ENCODE measurements around the gene BAG1.

The BAG1 gene

DNA sequence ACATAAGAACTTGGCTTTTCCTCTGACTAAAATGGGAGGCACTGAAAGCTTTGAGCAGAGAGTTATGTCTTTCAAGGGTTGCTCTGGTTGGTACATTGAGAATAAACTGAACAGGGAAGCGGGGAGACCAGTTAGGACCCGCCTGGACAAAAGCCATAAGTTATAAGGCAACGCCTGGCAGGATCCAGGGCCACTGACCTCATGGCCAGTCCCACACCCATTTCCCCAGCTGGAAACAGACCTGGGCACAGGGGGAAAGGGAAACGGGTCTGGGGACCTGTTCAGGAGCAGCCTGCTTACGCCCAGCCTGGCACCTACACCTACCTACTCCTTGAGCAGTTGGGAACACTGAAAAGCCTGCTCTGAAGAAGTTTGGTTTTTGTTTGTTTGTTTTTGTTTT lies 23.2 kb downstream of the BAG1 start:
- DNase-seq = no peak

DNA sequence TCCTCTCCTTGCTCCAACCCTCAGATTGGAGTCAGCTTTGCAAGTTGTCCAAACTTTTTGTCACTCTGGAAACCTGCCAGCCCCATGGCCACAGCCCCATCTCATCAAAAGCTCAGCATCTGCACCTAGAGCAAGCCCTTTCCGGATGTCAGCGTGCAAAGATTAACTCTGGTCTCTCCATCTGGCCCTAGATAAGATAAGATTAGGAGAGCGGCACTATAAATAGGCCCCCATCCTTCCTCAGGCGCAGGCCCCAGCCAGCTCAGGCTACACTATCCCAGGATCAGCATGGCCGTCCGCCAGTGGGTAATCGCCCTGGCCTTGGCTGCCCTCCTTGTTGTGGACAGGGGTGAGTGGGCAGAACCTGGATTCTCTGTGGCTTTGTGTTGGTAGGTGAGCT lies 24.6 kb downstream of the BAG1 start, which contains the start of gene SPINK4:
Gene SPINK4, plus strand, starts transcription at position 247 of the 400 bp plus-strand sequence. Its CDS starts 42 bp downstream, at position 289.
- DNase-seq = no peak

DNA sequence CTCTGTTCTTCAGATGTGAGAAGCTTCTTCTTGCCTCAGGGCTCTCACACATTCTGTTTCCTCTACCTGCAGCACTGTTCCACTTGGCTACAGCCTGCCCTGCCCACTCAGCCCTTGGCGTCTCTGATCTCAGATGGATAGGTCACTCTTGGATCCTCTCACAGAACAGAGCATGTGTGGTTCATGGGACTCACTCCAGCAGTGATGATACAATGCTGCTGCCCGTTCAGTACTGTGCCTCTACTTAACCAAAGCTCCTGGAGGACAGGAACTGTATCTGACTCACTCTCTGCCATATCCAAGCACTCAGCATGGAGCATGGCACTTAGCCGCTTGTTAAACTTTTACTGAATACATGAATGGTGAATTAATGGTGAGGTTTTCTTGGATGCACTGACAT lies 27.9 kb downstream of the BAG1 start:
- DNase-seq = no peak

DNA sequence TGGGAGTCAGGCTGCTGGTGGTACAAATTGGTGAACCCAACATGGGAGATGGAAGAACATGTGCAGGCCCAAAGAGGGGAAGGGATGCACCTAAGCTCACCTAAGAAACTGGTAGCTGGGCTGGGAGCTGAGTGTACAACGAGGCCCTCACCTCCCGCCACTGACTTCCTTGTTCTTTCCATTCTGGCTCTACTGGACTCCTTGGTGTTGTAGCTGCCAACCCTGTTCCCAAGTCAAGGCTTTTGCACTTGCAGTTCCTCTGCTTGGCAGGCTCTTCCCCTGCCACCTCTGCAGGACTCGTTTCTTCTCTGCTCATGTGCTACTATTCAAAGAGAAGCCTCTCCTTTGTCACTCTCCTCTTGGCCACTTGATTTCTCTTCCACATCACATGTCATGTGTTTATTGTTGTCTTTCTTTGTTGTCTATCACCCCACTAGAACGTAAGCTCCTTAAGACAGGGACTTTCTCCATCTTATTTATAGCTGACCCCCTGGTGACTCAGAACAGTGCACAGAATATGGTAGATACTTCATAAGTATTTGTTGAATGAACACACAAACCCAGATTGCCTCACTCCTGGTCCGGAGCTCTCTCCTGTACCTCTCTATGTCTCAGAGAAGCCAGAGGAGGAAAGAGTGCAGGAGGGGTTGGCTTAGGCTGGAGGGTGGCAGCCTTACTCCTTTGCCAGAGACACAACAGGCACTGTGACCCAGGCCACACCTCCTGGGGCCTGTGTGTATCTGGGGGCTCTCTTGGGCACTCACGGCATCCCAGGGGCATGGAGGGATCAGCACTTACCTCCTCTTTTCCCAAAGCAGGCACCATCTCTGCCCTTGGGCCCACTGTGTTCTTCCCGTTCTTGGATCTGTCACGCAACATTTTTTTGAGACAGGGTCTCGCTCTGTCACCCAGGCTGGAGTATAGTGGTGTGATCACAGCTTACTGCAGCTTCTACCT lies 29.7 kb downstream of the BAG1 start:
- DNase-seq = no peak

DNA sequence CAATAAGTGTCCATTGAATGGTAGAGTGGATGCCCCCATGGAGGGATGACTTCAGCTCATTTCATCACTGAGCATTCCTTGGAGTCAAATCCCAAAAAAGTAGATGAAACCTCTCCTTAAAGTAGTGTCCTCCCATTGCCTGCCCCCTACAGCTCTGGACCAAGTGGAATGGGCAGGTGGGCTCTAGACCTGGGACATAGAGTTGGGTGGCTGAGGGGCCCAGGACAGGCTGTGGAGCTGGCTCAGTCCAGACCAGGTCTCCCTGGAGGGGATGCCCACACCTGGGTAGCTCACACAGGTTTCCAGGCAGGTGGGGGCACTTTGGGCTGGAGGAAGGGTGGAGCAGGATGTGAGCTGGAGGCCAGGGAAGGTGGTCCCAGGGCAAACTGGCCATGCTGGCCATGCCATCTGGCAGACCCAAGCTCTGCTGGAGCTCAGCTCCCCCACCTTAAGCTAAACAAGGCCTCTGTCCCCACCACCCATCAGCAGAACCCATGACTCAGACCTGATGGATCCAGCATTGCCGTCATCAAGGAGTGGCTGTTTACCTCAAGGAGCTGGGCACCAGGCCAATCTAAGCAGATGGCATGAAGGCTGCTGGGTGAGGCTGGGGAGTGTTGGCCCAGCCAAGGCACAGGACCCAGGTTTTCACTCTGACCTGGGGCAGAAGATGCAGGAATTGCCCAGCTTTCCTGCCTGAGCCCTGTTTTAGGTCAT lies 30.7 kb downstream of the BAG1 start:
- peak; percentile 36 to 86 for DNase-seq

DNA sequence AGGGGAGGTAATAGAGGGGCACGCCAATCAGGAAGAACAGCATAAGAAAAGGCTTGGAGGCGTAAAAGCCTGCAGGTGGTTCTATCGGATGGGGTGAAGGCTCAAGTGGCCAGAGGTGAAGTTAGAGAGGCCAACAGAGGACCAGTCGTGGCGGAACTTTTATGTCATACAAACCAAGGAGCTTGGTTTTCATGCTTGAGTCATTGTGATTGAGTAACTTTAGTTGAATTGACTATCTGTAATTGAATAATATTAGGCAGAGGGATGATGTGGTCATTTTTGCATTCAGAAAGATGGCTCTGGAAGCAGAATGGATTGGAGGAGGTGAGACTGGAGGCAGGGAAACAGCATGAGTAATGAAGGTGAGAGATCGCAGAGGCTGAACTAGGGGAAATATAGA lies 31.7 kb downstream of the BAG1 start:
- no peak for DNase-seq

DNA sequence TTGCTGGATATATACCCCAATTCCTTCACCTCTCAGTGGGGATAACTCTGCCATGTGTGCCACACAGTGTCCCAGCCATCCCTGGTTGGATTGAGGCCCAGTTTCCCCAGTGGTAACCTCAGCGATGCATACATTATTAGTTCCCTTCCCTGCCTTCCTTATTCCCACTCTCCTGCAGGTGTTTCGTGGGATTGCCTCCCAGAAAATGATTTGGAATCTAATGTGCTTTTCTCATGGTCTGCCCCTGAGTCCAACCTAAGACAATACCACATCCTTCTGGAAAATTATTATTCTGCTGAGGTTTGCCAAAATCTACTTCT lies 32.9 kb downstream of the BAG1 start:
- no peak for DNase-seq

DNA sequence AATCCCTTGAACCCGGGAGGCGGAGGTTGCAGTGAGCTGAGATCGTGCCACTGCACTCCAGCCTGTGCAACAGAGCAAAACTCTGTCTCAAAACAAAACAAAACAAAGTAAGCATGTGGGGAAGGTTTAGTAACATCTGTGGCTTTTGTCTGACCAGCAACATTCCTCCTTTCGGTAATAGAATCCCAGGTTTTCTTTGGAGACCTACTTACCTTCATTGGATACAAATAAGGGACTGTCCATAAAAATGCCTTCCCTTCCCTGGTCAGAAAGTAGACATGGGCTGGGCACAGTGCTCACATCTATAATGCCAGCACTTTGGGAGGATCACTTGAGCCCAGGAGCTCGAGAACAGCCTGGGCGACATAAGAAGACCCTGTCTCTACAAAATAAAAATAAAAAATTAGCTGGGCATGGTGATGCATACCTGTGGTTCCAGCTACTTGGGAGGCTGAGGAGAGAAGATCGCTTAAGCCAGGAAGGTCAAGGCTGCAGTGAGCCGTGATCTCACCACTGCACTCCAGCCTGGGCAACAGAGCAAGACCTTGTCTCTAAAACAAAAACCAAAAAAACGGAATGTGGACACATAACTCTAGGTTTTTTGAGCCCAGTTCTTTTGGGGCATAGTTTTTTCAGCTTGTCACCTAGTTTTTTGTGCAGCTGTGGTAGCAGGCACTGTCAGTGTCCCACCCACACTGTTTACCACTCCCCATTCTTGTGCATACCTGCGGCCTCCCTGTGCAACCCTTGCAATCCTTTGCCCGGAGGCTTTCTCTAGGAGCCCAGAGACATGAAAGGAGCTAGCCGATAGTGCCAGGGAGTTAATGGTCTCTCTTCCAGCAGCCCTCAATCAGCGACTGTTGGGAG lies 33.5 kb downstream of the BAG1 start:
- no peak for DNase-seq

DNA sequence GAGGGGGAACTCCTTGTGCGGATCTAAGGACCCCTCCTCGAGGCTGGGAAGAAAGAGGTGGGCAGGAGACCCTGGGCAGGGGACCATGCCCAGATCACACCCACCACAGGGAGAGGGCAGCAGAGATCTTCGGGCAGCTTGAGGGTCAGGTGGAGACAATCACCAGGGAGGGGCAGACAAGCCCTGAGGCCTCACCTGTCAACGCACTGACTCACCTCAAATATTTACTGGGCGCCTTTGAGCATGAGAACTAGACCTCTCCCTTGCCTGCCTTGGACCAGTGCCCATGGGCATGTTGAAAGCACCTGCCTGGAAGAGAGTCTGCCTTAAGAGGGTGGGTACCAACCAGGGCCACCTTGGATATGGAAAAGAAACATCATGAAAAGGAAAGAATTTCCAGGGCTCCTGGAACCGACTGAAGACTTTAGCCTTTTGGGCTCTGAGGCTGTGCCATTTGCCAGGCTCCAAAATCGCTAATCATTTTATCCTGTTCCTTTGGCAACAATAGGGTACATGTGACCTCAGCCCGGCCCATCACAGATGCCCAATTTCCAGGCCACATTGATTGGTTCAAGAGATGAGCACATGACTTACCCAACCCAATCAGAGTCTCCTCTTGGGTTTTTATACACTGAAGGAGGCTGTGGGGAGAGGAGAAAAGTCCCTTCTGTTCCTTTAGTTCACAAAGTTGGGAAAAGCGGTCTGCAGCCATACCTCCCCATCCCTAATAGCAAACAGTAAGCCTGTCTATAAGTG lies 35.0 kb downstream of the BAG1 start:
- peak in 1 of 2 experiments; percentile 47 for DNase-seq

DNA sequence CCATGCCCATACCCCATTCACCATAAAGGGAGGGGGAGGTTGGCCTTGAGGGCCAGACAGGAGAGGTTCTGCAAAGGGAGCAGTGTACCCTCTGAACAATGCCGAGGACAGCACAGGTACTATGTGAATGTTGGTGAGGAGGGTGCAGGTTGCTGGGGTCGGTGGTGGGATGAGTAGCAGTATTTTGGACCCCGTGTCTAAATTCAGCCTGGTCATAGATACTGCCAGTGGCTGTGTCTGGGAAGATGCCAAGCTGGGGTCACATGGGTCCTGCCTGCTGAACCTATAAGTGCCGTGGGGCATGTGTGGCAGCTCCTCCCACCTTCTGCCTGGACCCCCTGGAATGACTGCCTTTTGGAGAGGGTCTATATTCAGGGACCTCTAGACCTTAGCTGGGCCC lies 35.9 kb downstream of the BAG1 start:
- no peak for DNase-seq

DNA sequence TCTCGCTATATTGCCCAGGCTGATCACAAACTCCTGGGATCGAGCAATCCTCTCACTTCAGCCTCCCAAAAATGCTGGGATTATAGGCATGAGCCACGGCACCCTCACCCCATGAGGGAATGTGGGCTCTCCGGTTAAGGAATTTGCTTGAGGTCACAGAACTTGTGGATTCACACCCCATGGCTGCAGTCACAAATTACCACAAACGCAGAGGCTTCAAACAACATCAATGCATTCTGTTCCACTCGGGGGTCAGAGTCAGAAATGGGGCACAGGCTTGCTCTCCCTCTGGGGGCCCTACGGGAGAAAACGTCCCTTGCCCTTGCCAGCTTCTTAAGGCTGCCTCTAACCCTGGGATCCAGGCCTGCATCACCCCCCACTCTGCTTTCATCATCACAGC lies 36.8 kb downstream of the BAG1 start:
- no peak for DNase-seq

DNA sequence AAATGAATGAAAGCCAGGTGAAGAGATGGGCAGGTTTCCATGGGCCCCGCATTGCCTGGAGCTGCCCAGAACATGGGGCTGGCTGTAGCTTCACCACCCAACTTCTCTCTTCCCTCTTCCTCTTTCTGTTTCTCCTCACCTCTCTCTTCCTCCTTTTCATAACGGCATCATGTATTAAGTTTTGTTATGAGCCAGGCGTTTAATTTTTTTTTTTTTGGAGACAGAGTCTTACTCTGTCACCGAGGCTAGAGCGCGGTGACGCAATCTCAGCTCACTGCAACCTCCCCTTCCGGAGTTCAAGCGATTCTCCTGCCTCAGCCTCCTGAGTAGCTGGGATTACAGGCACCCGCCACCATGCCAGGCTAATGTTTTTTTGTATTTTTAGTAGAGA lies 37.5 kb downstream of the BAG1 start:
- no peak for DNase-seq

DNA sequence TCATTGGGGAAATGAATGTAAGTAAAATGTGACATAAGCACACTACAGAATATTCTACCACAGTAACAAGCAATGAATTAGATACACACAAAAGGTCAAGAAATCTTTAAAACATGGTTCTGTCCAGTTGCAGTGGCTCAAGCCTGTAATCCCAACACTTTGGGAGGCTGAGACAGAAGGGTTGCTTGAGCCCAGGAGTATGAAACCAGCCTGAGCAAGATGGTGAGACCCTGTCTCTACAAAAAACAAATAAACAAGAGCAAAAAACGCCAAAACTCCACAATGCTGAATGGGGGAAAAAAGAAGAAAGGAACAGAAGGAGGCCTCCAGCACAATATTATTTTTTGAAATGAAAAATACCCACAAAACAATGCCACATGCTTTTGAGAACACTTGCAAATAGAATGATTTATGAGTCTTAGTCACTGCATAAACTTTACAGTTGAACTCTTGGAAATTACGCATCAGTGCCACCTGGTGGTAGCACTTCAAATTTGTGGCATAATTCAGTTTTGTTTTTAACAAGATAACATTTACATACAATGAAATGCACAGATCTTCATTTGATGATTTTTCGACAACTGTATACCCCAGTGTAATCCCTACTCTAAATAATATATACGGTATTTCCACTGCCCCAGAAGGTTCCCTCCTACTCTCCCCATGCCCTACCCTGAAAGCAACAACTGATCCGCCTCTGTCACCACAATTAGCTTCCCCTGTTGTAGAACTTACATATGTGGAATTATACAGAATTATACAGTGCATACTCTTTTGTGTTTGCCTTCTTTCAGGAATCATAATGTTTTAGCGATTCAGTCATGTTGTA lies 39.0 kb downstream of the BAG1 start:
- peak; percentile 61 to 80 for DNase-seq

DNA sequence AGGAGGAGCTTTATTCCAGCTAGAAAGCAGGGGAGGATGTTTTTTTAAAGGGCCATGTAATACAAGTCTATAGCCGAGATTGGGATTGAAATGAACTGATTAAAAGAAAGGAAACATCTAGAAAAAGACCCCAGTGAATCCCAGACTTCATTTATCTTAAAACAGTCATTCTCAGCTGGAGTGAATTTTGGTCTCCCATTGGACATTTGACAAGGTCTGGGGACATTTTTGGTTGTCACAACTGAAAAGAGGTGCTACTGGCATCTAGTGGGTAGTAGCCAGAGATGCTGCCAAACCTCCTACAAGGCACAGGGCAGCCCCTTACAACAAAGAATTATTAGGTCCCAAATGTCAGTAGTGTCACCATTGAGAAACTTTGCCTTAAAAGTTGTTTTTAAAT lies 40.8 kb downstream of the BAG1 start:
- DNase-seq = no peak

DNA sequence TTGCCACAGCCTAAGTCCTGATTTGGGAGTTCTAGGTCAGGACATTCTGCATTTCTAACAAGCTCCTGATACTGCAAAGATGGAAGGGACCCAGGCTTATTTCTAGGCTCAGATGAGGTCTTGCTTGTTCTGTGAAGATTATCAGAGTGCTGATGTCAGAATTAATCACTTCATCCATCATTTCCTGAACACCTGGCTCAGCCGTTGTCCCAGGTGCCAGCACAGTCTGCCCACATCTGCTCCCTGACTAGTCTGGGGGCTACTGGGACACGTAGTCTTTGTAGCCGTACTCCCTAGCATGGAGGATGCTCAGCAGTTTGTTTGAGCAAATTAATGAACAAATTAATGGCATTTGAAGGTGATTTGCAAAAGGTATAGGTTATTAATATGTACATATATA lies 42.5 kb downstream of the BAG1 start:
- no peak for DNase-seq

DNA sequence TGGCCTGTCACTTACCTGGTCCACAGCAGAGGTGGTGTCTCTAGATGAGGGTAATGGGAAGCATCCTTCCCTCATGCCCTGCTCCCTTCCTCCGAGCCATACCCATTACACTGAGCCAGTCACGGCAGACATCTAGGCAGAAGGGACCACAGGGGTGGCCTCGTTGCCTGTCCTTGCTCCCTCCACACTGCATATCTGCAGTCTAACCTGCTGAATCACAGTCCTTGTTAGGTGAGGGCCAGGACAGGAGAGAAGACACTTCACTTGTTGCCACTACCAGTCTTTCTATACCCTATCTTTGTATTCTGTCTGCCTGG lies 43.0 kb downstream of the BAG1 start:
- DNase-seq = no peak

DNA sequence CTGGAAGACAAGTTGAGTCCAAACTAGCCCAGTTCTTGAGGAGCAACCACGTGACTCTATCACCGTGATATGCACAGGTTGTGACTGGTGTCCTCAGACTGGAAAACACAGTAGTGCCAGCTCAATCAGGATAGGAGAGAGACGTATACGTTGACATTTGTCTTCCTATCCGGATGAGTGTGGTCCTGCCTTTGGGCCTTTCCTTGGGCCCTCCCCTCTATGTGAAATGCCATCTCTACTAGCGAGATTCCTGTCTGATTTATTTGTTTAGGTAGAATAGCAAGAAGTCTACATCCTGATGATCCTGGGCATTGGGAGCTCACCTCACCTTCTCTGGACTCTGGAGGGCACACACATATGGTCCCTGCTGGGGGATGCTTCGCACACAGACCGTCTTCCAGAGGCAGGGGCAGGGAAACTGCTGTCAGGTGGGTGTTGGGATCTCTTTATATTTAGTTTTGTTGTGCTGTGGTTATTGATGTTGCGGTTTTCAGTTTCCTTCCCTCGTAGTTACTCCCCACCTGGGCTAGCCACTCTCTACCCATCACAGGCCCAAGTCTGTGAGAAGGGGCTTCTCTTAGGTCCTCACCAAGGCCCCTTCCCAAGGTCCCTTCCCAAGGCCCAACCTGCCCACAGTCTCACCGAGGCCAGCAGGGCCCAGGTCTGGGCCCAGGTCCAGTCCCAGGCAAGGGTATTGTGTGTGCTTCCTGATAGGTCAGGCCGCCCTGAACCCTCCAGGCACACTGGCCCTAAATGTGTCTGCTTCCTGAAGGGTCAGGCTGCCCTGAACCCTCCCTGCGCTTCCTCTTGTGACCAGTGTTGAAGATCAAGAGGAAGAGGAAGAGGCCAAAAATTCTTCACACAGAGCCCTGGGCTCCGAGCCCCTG lies 43.6 kb downstream of the BAG1 start:
- DNase-seq = no peak

DNA sequence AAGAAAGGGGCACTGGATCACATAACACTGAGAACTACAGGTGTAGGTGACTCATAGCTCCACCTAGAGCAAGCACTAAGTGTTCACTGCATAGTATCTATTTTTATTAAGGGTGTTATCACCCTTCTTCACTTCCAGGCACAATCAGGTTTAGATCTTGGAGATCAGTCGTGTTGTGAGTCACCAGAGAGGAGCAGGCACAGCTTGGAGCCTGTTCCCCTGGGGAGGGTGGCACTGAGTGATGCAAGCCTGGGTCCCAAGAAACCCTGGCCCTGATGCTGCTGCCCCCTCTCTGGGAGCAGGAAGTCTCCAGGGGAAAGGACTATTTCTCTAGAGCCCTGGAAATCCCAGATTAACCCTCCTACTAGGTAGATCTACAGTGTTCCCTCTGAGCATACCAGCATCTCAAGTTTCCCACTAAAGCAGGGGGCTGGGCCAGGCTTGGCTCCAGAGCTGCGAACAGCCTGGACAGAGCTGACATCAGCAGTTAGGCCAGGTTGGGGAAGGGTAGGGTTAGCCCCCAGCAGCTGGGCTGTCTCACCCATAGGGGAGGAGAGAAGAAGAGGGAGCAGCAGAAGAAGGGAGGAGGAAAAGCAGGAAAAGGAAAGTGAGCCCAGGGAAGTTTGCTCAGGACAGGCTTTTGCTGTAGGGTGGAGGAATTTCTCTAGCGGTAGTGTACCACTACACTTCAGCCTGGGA lies 52.7 kb downstream of the BAG1 start:
- no peak for DNase-seq

DNA sequence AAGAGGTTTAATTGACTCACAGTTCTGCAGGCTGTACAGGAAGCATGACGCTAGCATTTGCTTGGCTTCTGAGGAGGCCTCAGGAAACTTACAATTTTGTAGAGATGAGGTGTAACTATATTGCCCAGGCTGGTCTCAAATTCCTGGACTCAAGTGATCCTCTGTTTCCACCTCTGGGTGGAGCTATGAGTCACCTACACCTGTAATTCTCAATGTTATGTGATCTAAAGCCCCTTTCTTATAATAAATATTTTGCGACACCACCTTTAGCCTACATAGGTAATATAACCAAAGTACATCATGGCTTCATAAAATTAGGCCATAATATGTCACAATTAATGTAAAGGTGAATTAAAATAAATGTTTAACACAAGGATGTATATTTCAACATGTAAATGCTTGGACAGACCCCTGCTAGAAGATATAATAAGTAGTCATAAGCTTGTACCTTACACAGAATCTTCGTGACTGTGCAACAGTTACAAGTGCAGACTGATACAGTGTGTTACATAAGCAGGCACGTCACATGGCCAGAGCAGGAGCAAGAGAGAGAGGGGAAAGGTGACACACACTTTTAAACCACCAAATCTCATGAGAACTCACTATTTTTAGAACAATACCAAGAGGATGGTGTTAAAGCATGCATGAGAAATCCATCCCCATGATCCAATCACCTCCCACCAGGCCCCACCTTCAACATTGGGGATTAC lies 54.3 kb downstream of the BAG1 start:
- no peak for DNase-seq
